GM23248 (cell line): ENCODE measurements around the gene LCN6. TPM values are rescaled to one million over a fixed set of nuclear protein-coding genes. Genes with fewer than 3 reads are reported as not detected.
A peak's percentile ranks its signal among the peaks of the same experiment; 100 is the strongest.

Experiments used
- DNase-seq: peaks from one replicate; pipeline ENCODE4 v3.0.0-alpha.2; 2015
- H2AFZ ChIP-seq: fragments of 200-600 bp; sonication (generic); 2 replicates; pipeline ENCODE4 v1.6.1; 2016; ENCODE audit warnings: antibody characterized with exemption
- H3F3A ChIP-seq: fragments of 200-600 bp; sonication (generic); 2 replicates; pipeline ENCODE4 v1.6.1; 2016; ENCODE audit warnings: mild to moderate bottlenecking, antibody characterized with exemption, mixed run types; ENCODE audit not compliant: insufficient read depth
- H3K27ac ChIP-seq: fragments of 200-600 bp; sonication (generic); 2 replicates; pipeline ENCODE4 v1.5.1; 2016; ENCODE audit warnings: mild to moderate bottlenecking
- H3K27me3 ChIP-seq: fragments of 200-600 bp; sonication (generic); replicated peaks from 2 replicates; pipeline ENCODE4 v1.6.1; 2016; ENCODE audit warnings: mild to moderate bottlenecking; ENCODE audit not compliant: insufficient read depth
- H3K36me3 ChIP-seq: fragments of 200-600 bp; sonication (generic); 2 replicates; pipeline ENCODE4 v1.6.1; 2016; ENCODE audit warnings: low read depth, mild to moderate bottlenecking
- H3K4me1 ChIP-seq: fragments of 200-600 bp; sonication (generic); 2 replicates; pipeline ENCODE4 v1.6.1; 2016; ENCODE audit warnings: mild to moderate bottlenecking; ENCODE audit not compliant: insufficient read depth
- H3K4me2 ChIP-seq: fragments of 200-600 bp; sonication (generic); one replicate; pipeline ENCODE4 v1.6.1; 2016; ENCODE audit warnings: mild to moderate bottlenecking; ENCODE audit not compliant: unreplicated experiment
- H3K4me3 ChIP-seq: fragments of 200-600 bp; sonication (generic); 2 replicates; pipeline ENCODE4 v1.5.1; 2016; ENCODE audit warnings: mild to moderate bottlenecking
- H3K79me2 ChIP-seq: fragments of 200-600 bp; sonication (generic); 2 replicates; pipeline ENCODE4 v1.6.1; 2016; ENCODE audit warnings: mild to moderate bottlenecking; ENCODE audit not compliant: insufficient read depth
- H3K9ac ChIP-seq: fragments of 200-600 bp; sonication (generic); 2 replicates; pipeline ENCODE4 v1.6.1; 2016; ENCODE audit warnings: mild to moderate bottlenecking
- H3K9me2 ChIP-seq: fragments of 200-600 bp; sonication (generic); 2 replicates; pipeline ENCODE4 v1.6.1; 2016; ENCODE audit warnings: mixed run types, mild to moderate bottlenecking, moderate library complexity; ENCODE audit not compliant: insufficient read depth
- H3K9me3 ChIP-seq: fragments of 200-600 bp; sonication (generic); one replicate; pipeline ENCODE4 v1.6.1; 2017; ENCODE audit warnings: low read depth
- H4K20me1 ChIP-seq: fragments of 200-600 bp; sonication (generic); 2 replicates; pipeline ENCODE4 v1.6.0; 2016; ENCODE audit not compliant: insufficient read depth
- EZH2 ChIP-seq: fragments of 200-600 bp; sonication (generic); IDR thresholded peaks from 2 replicates; pipeline ENCODE4 v1.6.1; 2018; ENCODE audit warnings: antibody characterized with exemption, mild to moderate bottlenecking; ENCODE audit not compliant: insufficient read depth, poor library complexity, severe bottlenecking
- EZH2phosphoT487 ChIP-seq: fragments of 200-600 bp; sonication (generic); IDR thresholded peaks from 2 replicates; pipeline ENCODE4 v1.6.1; 2018; ENCODE audit warnings: antibody characterized with exemption, moderate library complexity, mild to moderate bottlenecking, low read depth; ENCODE audit not compliant: insufficient read depth
- WGBS, 2 experiments: methylation state at CpG; one replicate each; pipeline ENCODE4 v1.1.6; 2015 to 2017; ENCODE audit warnings: low lambda C conversion rate in 2 of 2, low coverage in 1 of 2; ENCODE audit errors: missing lambda C conversion rate in 2 of 2; 5-methylcytosine and 5-hydroxymethylcytosine counted together
- in situ Hi-C: fragments of 300-500 bp; cut with MboI; formaldehyde crosslinking; loops from 2 replicates; pipeline ENCODE4 v1.15.0; 2020
- polyA plus RNA-seq: library from polyadenylated mRNA; unstranded; fragments of >200 nt; fragmentation: Nextera tagmentation; extraction: Ambion mirVana; gene quantifications from 2 replicates; pipeline ENCODE4 v1.2.1, GENCODE V29; 2016
- total RNA-seq: library from RNA; depleted of rRNA; stranded (reverse); fragments of >200 nt; shearing (Covaris generic); gene quantifications from 2 replicates; pipeline ENCODE4 v1.2.3, GENCODE V29; 2014

LCN6 gene
- total and polyA plus RNA-seq, 2 experiments from 2014 or later = not detected

- H3K27ac ChIP-seq = no peak overlapping the region
Observed at GRCh38 chr9:136784997-136785361, 36.7 kb upstream of the LCN6 start.

GRCh38 chr9:136784249-136784996 is 36.1 kb upstream of the LCN6 start:
- 10 to 11% methylated on average over 9 of the region's 9 CpGs for WGBS, 2 experiments
- no peak overlapping the region for H2AFZ ChIP-seq
- H3K9me3 ChIP-seq = no peaks in the 10 kb centered on the region
- 0 out of 2 replicates have a peak, but pooled peaks cover 3% of the 10 kb centered on the region for H3K27me3 ChIP-seq
- peak; percentile 58 for DNase-seq
- no peaks in the 10 kb centered on the region for H3K4me1 ChIP-seq
- in situ Hi-C loops = no loop called here
- no peak overlapping the region for H3K4me2 ChIP-seq
- no peaks in the 10 kb centered on the region for H3K79me2 ChIP-seq
- H3F3A ChIP-seq = no peaks in the 10 kb centered on the region
- TF ChIP-seq EZH2phosphoT487 (no peak), EZH2 (no peak)
- no peak overlapping the region for H3K9ac ChIP-seq
- H3K4me3 ChIP-seq = no peak overlapping the region
- H3K36me3 ChIP-seq = no peaks in the 10 kb centered on the region
- no peaks in the 10 kb centered on the region for H3K9me2 ChIP-seq
- H4K20me1 ChIP-seq = no peaks in the 10 kb centered on the region
- no peak overlapping the region for H3K27ac ChIP-seq

More at GRCh38 chr9:136784997-136785361, 36.7 kb upstream of the LCN6 start:
- WGBS, 2 experiments = 70 to 81% methylated on average over 6 of the region's 6 CpGs
- Histone ChIP-seq H3K4me2 (no peak overlapping the region), H3K9ac (no peak overlapping the region), H3K9me2 (no peaks in the 10 kb centered on the region), H3K36me3 (no peaks in the 10 kb centered on the region), H3F3A (no peaks in the 10 kb centered on the region), H3K79me2 (no peaks in the 10 kb centered on the region), H2AFZ (no peak overlapping the region), H3K9me3 (no peaks in the 10 kb centered on the region), H3K27me3 (no peaks in the 10 kb centered on the region), H3K4me3 (no peak overlapping the region), H3K4me1 (no peaks in the 10 kb centered on the region; the same call in 1 of the 2 replicates), H4K20me1 (no peaks in the 10 kb centered on the region)
- TF ChIP-seq EZH2 (no peak), EZH2phosphoT487 (no peak)
- no peak for DNase-seq
- in situ Hi-C loops = no loop called here

GRCh38 chr9:136782452-136782851 is 34.1 kb upstream of the LCN6 start:
- no peak overlapping the region for H3K9ac ChIP-seq
- no peak for DNase-seq
- WGBS, 2 experiments = 76 to 79% methylated on average over 3 of the region's 3 CpGs
- no peak overlapping the region for H3K4me2 ChIP-seq
- no peaks in the 10 kb centered on the region for H3F3A ChIP-seq
- TF ChIP-seq EZH2phosphoT487 (no peak), EZH2 (no peak)
- H3K4me3 ChIP-seq = no peak overlapping the region
- H4K20me1 ChIP-seq = no peaks in the 10 kb centered on the region
- peaks cover 20% of the 10 kb centered on the region for H3K27me3 ChIP-seq
- H3K36me3 ChIP-seq = no peaks in the 10 kb centered on the region
- no peaks in the 10 kb centered on the region for H3K4me1 ChIP-seq
- in situ Hi-C loops = no loop called here
- no peak overlapping the region for H3K27ac ChIP-seq
- H2AFZ ChIP-seq = no peak overlapping the region
- no peaks in the 10 kb centered on the region for H3K9me2 ChIP-seq
- H3K79me2 ChIP-seq = no peaks in the 10 kb centered on the region
- H3K9me3 ChIP-seq = no peaks in the 10 kb centered on the region

GRCh38 chr9:136779808-136780207 is 31.5 kb upstream of the LCN6 start:
- H3K79me2 ChIP-seq = no peaks in the 10 kb centered on the region
- H3K9ac ChIP-seq = no peak overlapping the region
- no peak overlapping the region for H3K27ac ChIP-seq
- no peaks in the 10 kb centered on the region for H3K9me3 ChIP-seq
- no peaks in the 10 kb centered on the region for H4K20me1 ChIP-seq
- TF ChIP-seq EZH2 (no peak), EZH2phosphoT487 (no peak)
- H3K36me3 ChIP-seq = no peaks in the 10 kb centered on the region
- DNase-seq = peak; percentile 30
- no peak overlapping the region for H2AFZ ChIP-seq
- H3K4me2 ChIP-seq = no peak overlapping the region
- no peaks in the 10 kb centered on the region for H3K4me1 ChIP-seq
- in situ Hi-C loops = loop anchor here (10.0 kb wide), 1 partner anchor 255 kb away; the partner anchor contains the start of gene FUT7
- 57 to 63% methylated on average over 5 of the region's 5 CpGs for WGBS, 2 experiments
- H3K27me3 ChIP-seq = peaks cover 20% of the 10 kb centered on the region
- no peak overlapping the region for H3K4me3 ChIP-seq
- no peaks in the 10 kb centered on the region for H3F3A ChIP-seq
- no peaks in the 10 kb centered on the region for H3K9me2 ChIP-seq
